ENCODE data around the gene SERP1.
"Not testable (repeated sequence)": the region's sequence is repeated elsewhere in the genome, so short reads cannot be mapped to it uniquely, and the experiment has no call there.

Gene SERP1

DNA sequence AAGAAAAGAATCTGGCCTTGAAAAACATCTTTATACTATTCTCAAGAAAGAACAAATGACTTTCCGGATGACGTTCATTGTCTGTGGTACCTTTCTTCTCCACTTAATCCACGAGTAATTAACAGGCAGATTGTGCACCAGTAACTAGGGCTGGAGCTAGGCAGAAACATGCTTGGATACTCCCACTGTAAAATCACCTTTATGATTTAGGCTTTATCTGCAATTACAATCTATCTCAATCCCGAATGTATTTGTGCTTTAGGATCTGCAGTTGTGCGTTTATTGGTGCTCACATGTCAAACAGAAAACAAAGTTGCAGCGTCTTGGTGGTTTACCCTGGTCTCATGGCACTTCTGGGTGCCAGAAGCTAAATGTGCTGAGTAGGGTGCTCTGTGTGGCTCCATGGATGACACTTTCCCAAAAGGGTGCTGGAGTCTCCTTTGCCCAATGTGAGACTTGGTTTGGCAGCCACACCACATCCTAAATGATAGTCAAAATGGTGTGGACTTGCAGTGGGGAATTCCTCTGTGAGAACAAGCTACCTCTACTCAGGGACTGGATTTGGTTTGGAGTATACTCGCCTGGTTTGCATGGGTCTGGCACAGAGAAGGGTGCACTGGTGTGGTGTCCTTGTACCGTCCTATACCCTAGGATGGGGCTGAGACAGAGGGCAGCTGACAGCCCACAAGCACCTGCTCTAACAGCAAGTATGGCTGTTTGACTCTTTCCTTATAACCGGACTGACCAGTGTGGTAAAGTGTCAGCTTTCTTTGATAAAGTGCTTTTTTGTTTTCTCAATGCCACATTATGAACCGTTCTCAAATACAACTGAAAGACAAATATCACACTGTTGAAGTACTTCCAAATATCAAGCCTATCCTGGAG, 7.7 kb downstream of the SERP1 start:
- no peak for DNase-seq (ENCODE audit: low read depth)

DNA sequence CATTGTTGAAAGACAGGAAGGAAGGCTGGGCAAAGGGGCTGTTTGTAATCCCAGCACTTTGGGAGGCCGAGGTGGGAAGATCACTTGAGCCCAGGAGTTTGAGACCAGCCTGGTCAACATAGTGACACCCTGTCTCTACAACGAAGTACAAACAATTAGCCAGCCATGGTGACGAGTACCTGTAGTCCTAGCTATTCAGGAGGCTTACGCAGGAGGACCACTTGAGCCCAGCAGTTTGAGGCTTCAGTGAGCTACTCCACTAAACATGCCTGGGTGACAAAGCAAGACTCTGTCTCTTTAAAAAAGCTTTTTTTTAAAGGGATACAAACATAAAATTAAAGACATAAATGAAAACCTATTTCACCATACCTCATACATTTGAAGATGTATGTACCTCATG, 11.1 kb downstream of the SERP1 start:
- no peak for DNase-seq (ENCODE audit: low read depth)

DNA sequence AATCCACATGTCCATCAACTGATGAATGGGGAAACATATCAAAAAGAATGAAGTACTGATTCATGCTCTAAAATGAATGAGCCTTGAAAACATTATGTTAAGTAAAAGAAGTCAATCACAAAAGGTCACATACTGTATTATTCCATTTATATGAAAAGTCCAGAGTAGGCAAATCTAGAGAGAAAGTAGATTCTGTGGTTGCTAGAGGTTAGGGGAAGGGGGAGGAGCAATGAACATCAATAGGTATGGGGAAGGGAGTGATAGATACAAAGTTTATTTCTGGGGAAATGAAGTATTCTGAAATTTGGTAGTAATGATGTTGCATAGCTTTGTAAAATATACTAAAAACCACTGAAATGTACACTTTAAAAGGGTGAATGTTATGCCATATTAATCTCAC, 14.5 kb downstream of the SERP1 start:
- no peak for DNase-seq (ENCODE audit: low read depth)

DNA sequence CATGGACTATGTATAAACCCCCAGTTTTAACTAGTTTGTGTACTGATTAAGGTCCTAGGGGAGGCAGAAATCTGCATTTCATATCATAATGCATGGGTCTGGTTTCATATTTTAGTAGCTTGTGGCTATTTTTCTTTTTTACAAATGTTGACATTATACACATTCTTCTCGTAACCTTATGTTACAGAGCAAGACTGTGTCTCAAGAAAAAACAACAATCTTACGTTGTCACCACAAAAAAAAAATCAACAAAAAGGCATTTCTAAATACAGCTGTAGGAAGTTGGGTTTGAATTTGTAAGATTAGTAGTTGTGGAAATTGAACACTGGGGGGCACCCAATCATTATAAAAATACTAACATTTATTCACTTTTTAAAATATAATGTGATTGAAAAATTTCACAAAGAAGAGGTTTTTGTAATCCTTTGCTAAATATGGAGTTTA, 17.9 kb downstream of the SERP1 start:
- no peak for DNase-seq (ENCODE audit: low read depth)

DNA sequence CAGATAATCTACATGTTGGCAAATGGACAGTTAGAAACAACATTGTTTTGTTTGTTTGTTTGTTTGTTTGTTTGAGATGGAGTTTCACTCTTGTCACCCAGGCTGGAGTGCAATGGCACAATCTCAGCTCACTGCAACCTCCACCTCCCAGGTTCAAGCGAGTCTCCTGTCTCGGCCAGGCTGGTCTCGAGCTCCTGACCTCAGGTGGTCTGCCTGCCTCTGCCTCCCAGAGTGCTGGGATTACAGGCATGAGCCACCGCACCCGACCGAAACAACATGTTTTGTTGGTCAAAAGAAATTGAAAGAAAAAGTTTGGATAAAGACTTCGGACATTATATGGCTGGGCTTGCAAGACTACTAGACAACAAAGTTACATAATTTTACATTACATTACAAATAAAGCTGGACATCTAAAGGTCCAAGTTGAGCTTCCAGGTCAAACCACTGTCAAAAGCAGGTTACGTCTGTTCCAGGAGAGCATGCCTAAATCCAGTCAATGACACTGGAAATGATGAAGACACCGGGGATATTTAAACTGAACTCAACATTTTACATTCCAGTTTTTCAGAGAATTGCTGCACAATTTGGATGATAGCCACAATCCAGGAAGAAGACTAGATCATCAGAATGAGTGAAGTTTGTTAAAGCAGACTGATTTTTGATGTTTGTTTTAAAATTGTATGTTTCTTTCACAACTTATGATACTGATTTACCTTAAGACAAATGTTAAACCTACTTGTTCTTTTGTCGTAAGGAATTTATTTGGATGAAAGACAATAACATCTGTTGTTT, 18.6 kb downstream of the SERP1 start:
- DNase-seq (ENCODE audit: low read depth) = no peak

DNA sequence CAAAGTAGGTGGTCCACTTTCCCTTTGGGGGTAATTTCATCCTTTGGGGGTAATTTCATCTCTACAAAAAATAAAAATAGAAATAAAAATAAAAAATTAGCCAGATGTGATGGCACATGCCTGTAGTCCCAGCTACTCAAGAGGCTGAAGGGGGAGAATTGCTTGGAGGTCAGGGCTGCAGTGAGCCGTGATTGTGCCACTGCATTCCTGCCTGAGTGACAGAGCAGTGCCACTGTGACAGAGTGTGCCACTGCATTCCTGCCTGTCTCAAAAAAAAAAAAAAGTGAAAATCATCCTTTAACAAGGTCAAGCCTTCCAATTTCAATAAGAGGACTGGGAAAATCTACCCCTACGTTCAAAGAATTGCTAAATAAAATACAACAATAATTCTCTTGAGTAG, 22.8 kb downstream of the SERP1 start:
- DNase-seq (ENCODE audit: low read depth) = no peak

DNA sequence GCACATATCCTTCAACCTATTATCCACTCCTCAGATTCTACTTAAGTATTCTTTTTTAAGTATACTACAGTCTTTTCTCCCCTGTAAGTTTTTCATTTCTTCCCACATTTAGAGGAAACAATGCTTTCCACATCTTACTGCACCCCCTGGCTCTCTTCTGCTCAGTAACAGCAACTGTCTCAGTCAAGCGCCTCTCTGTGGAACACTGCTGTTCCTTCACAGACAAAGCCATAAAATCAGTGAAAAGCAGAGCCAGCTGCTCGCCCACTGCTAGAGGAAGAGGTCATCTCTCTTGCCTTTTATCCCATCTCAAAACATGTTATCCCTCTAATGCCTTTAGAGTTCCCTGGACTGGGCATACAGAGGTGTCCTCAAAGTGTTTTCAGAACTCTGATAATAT, 24.8 kb downstream of the SERP1 start:
- no peak for DNase-seq (ENCODE audit: low read depth)

DNA sequence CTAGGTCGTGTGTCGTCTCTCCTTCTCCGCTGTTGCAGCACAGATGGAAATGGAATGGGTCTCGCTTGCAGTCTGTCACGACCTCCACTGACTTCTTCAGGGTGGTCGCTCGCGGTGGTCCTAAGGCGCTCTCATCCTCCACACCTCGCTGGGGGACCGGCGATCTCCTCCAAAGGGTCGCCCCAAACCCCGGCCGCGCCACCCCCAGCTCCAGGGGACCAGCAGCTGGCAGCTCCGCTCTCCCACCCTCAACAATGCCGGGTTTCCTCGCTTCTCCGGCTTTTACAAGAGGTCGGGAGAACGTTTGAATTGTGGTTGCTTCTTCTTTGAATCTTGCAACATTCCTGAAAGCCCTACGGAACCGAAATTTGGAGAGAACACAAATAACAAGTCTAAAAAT, 25.9 kb downstream of the SERP1 start:
- DNase-seq (ENCODE audit: low read depth) = no peak

DNA sequence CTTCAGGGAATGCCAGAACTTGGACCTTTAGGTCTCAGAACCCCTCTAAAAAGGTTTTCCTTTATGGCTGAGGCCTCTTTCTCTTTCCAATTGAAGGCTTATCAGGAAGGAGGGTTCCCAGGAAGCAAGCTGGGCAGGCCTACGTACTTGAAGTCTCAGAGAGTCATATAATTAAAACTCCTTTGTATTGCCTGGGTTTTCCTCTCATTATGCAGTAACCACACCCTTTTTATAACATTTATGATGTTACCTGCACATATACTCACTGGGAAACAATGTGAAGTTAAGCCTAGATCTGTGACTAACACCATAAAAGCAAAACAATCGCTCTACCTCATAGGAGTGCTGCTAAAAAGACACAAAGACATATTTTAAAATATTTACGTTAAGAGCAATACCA, 27.3 kb downstream of the SERP1 start:
- no peak for DNase-seq (ENCODE audit: low read depth)

DNA sequence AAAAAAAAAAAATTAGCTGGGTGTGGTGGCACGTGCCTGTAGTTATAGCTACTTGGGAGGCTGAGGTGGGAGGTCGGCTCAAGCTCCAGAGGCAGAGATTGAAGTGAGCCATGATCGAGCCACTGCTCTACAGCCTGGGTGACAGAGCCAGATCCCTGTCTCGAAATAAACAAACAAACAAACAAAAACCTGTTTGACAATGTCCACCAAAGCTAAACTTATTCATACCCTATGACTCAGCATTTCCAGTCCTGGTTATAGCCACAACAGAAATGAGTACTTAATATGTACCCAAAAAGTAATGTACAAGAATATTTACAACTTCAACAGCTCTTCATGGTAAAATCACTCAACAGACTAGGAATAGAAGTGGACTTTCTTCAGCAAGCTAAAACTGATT, 31.1 kb downstream of the SERP1 start:
- no peak for DNase-seq (ENCODE audit: low read depth)

DNA sequence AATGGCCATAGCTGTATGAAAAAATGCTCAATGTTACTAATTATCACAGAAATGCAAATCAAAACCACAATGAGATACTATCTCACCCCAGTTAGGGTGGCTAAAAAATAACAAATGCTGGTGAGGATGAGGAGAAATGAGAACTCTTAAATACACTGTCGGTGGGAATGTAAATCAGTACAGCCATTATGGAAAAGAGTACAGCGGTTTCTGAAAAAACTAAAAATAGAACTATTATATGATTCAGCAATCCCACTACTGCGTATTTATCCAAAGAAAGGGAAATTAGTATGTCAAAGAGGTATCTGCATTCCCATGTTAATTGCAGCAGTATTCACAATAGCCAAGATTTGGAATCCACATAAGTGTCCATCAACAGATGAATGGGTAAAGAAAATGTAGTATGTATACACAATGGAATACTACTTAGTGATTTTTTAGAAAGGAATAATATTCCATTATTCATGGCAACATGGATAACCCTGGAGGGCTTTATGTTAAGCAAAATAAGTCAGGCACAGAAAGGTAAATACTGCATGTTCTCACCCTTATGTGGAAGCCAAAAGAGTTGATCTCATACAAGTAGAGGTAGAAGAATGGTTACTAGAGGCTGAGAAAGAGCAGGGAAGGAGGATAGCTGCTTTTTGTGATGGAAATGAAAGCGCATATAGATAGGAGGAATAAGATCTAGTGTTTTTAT, 35.0 kb downstream of the SERP1 start:
- DNase-seq (ENCODE audit: low read depth) = no peak

DNA sequence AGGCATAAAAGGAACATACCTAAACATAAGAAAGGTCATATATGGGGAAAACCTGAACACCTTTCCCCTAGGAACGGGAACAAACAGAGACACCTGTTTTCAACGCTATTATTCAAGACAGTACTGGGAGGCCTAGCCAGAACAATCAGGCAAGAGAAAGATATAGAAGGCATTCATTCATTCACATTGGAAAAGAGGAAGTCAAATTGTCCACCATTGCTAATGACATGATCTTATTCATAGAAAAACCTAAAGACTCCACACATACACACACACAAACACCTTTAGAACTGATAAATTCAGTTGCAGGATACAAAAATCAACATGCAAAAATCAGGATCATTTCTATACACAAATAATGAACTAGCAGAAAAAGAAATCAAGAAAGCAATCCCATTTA, 36.5 kb downstream of the SERP1 start:
- no peak for DNase-seq (ENCODE audit: low read depth)

DNA sequence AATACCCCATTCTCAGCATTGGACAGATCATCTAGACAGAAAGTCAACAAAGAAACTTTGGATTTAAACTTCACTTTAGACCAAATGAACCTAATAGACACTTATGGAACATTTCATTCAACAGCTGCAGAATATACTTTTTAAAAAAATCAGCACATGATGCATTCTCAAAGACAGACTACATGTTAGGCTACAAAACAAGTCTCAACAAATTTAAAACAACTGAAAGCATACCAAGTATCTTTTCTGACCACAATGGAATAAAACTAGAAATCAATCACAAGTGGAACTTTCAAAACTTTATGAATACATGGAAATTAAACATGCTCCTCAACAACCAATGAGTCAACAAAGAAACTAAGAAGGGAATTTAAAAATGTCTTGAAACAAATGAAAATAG, 37.9 kb downstream of the SERP1 start:
- no peak for DNase-seq (ENCODE audit: low read depth)

DNA sequence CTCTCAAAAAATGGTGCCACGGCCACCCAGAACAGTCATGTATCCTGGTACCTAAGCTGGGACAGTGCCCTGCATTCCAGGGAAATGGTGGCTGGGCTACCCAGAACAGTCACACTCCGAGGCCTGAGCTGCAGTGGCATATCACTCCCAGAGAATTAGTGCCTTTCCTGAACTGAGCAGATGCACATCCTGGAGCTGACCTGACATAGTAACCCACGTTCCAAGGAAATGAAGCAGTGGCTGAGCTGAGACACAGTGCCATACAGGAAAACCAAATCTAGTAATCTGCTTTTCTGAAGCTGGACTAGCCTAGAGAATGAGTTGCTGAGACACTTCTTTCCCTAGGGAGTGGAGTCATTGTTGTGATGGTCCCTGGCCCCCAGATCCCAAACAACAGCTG, 41.8 kb downstream of the SERP1 start:
- no peak for DNase-seq (ENCODE audit: low read depth)

DNA sequence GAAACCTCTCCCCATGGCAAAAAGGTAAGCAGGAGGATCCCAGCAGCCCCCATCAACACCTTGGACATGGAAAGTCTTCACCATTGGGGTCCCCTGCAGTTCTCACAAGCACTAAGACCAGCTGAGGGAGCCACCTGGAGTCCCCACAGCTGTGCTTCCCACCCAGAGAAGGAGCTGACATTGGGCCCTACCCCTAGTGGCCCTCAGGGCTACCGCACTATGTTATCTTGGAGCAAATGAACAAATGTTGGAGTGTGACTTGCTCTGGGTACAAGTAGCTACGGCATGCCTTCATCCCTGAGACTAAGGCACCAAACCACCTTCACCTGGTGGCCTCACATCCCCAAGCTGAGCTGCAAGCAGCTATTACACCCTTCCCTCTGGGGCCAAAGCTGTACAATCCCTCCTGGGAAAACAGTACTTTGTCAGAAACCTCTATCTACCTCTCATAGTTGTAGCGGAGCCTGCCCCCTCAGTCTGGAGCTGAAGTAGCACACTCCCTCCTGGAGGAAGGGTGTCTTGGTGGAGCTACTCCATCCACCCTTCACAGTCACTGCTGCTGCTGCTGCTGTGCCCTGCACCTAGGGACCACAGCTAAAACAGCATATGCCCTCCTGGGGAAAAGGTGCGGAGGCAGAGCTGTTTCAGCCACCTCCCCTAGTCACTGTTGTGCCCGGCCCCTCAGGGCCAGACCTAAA, 42.7 kb downstream of the SERP1 start:
- no peak for DNase-seq (ENCODE audit: low read depth)

DNA sequence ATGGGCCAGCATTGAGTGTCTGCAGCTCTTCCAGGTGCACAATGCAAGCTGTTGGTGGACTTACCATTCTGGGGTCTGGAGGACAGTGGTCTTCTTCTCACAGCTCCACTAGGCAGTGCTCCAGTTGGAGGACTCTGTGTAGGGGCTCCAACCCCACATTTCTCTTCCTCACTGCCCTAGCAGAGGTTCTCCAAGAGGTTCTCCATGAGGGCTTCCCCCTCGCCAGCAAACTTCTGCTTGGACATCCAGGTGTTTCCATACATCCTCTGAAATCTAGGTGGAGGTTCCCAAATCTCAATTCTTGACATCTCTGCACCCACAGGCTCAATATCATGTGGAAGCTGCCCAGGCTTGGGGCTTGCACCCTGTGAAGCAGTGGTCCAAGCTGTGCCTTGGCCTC, 45.3 kb downstream of the SERP1 start:
- not testable (repeated sequence) for DNase-seq (ENCODE audit: low read depth)

DNA sequence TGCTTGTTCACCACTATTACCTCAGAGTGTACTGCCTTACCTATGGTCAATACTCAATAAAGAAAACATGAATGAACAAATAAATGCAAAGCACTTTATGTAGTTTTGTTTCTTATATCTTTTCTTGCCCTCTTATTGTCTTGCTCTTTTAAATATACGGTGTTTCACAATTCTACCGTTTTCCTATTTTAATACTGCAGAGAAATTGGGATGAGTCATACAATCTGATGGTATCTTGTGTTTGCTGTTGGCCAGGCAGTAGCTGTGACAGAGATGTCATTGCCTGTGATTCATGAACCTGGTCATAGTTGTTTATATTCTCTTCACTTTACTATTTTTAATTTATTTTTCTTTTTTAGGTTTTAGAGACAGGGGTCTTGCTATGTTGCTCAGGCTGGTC, 48.3 kb downstream of the SERP1 start:
- no peak for DNase-seq (ENCODE audit: low read depth)

DNA sequence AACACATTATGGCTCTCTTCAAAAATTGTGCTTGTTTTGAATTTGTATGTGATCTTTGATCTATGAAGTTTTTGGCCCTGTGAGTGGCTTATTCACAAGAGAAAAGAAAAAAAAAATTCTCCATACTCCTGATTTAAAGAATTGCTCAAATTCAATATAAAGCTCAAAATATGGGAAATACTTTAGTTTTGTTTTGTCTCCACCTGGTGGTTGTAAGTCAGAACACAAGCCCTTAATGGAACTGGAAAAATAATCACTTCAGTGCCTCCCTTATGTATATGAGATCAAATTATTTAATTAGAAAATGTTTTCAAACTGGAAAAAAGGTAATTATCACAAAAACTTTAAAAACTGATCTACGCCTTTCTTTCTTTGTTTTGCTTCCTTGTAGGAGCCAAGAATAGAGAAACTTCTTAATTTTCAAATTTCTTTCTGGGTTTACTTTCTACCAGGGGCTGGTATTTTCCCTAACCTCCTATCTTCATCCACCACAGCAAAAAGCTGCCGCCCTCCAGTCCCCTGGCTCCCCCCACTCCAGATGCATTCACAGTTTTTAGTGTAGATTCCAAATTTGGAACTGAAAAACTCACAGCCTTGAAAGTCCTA, 50.6 kb downstream of the SERP1 start:
- DNase-seq (ENCODE audit: low read depth) = no peak

DNA sequence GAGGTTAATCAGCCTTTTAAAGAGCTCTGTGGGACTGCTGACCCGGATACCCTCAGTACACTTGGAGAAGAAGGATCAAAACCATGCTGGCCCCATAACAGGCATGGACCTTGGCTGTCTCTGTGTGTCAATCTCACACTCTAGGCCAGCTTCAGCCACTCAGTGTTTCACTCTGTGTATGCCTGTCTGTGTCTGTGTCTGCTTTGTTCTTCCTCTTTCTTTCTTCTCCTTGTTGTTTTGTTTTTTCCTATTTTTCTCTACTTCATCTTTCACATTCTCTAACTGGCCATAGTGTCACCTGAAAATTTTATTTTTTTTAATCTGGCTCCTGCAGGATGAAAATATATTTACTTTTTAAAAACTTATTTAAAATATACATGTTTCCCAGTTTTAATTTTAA, 51.1 kb downstream of the SERP1 start:
- no peak for DNase-seq (ENCODE audit: low read depth)

DNA sequence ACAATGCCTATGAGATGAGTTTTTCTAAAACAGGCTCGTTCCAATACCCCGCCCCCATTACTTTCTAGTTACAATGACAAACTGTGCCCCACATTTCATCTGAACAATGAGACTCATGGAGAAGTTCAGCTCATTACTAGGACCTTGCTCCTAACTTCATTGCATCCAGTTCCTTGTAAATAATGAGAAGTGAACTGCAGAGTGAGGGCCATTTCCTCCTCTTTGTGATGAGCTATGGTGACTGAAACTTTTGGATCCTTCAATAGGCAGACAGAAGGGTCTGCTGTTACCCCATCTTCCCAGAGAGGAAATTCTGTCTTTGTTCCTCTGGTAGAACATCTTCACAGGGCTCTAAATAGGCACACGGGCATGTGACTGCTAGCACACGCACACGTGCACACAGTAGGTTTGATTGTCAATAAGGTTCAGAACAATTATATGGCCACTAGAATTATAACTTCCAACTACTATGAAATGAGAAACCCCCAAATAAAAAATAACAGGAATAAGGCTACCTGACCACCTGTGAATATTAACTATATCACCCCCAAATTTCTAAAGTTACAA, 51.8 kb downstream of the SERP1 start:
- no peak for DNase-seq (ENCODE audit: low read depth)
